ENCODE measurements around the gene CDKN1B.

CDKN1B gene

DNA sequence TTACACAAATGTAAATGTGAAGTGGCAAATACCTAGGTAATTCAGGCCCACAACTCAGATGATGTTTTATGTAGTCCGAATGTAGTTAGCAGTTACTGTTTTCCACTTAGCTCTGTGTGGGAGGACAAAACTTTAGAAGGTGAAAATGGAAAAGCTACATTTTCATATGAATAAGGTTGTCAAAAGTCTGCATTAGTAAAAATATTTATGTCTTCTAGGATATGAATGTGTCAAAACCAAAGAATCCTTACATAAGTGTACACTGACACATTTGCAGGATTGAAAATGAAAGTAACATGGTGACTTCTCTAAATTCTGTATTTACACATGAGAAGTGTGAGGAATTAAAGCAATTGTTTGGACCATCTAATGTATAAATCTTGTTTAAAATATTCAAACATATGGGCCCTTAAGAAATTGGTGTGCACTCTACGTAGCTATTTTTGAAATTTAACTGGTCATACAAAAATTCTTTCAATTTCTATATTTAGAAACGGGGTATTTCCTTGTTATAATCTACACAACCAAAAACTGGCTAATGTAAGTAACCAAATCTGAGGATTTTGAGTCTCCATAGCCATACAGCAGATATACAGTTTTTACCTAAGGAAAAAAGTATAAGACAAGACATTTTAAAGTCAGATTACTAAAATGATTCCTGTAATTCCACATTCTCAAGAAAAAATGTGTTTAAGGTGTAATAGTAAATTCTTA, 5.4 kb downstream of the CDKN1B start:
- TF ChIP-seq POLR2AphosphoS5 (IDR thresholded peaks at IDR 0.05; ENCODE audit: low read depth), result no peak
- TF ChIP-seq, protein P1, sequence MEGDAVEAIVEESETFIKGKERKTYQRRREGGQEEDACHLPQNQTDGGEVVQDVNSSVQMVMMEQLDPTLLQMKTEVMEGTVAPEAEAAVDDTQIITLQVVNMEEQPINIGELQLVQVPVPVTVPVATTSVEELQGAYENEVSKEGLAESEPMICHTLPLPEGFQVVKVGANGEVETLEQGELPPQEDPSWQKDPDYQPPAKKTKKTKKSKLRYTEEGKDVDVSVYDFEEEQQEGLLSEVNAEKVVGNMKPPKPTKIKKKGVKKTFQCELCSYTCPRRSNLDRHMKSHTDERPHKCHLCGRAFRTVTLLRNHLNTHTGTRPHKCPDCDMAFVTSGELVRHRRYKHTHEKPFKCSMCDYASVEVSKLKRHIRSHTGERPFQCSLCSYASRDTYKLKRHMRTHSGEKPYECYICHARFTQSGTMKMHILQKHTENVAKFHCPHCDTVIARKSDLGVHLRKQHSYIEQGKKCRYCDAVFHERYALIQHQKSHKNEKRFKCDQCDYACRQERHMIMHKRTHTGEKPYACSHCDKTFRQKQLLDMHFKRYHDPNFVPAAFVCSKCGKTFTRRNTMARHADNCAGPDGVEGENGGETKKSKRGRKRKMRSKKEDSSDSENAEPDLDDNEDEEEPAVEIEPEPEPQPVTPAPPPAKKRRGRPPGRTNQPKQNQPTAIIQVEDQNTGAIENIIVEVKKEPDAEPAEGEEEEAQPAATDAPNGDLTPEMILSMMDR (IDR thresholded peaks at IDR 0.05; ENCODE audit: insufficient read depth, low read length), result no peak
- no peak for TF ChIP-seq GABPA (IDR thresholded peaks at IDR 0.05; ENCODE audit: low read depth)
- TF ChIP-seq, protein P2, sequence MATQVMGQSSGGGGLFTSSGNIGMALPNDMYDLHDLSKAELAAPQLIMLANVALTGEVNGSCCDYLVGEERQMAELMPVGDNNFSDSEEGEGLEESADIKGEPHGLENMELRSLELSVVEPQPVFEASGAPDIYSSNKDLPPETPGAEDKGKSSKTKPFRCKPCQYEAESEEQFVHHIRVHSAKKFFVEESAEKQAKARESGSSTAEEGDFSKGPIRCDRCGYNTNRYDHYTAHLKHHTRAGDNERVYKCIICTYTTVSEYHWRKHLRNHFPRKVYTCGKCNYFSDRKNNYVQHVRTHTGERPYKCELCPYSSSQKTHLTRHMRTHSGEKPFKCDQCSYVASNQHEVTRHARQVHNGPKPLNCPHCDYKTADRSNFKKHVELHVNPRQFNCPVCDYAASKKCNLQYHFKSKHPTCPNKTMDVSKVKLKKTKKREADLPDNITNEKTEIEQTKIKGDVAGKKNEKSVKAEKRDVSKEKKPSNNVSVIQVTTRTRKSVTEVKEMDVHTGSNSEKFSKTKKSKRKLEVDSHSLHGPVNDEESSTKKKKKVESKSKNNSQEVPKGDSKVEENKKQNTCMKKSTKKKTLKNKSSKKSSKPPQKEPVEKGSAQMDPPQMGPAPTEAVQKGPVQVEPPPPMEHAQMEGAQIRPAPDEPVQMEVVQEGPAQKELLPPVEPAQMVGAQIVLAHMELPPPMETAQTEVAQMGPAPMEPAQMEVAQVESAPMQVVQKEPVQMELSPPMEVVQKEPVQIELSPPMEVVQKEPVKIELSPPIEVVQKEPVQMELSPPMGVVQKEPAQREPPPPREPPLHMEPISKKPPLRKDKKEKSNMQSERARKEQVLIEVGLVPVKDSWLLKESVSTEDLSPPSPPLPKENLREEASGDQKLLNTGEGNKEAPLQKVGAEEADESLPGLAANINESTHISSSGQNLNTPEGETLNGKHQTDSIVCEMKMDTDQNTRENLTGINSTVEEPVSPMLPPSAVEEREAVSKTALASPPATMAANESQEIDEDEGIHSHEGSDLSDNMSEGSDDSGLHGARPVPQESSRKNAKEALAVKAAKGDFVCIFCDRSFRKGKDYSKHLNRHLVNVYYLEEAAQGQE (IDR thresholded peaks at IDR 0.05; ENCODE audit: insufficient replicate concordance, low read depth), result no peak
- TF ChIP-seq SPI1 (IDR thresholded peaks at IDR 0.05; ENCODE audit: borderline replicate concordance, low read depth), result peak; percentile 32; the same call in 1 of the 2 replicates
- no peaks in the 10 kb centered on the region for H3K27me3 ChIP-seq (ENCODE audit: insufficient read depth, poor library complexity, severe bottlenecking)
- peak overlapping the region; percentile 98 for H3K27ac ChIP-seq (replicated peaks)
- peak overlapping the region; percentile 52; the same call in 1 of the 2 replicates for H3K4me3 ChIP-seq (replicated peaks; ENCODE audit: insufficient read depth, low read length)
- no peak for DNase-seq (ENCODE audit: low read depth in 1 of 2, low spot score in 1 of 2)

DNA sequence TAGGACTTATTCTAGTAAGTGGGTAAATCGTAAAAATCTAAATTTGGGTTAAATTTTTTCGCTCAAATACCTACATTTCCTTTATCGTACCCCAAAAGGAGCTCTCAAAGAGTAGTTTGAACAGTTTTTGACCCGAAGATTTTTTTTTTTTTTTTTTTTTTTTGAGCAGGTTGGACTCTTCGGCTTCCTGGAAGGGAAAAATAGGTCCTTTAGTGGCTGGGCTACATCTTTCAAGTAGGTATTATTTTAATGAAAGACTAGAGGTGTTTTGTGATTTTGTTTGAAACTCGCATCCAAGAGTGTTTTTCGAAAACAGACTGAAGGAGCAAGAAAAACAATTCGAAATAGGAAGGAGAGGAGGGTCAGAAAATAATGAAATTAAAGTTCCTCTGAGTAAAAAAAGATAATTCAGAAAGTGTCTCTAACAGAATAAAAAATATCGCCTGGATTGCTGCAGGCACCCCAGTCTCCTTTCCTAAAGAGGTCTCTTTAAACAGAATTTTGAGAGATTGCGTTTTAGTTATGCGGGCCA, 6.0 kb downstream of the CDKN1B start:
- TF ChIP-seq GABPA (IDR thresholded peaks at IDR 0.05; ENCODE audit: low read depth), result no peak
- TF ChIP-seq SPI1 (IDR thresholded peaks at IDR 0.05; ENCODE audit: borderline replicate concordance, low read depth), result no peak
- TF ChIP-seq, protein P1 (IDR thresholded peaks at IDR 0.05; ENCODE audit: insufficient read depth, low read length), result no peak
- TF ChIP-seq, protein P2 (IDR thresholded peaks at IDR 0.05; ENCODE audit: insufficient replicate concordance, low read depth), result no peak
- no peak; the same call in 1 of the 2 replicates for TF ChIP-seq POLR2AphosphoS5 (IDR thresholded peaks at IDR 0.05; ENCODE audit: low read depth)
- no peak for DNase-seq (ENCODE audit: low read depth in 1 of 2, low spot score in 1 of 2)
- Histone ChIP-seq H3K4me3 (replicated peaks; ENCODE audit: insufficient read depth, low read length) (peak overlapping the region; percentile 52), H3K27me3 (ENCODE audit: insufficient read depth, poor library complexity, severe bottlenecking) (no peaks in the 10 kb centered on the region), H3K27ac (replicated peaks) (peak overlapping the region; percentile 98)

DNA sequence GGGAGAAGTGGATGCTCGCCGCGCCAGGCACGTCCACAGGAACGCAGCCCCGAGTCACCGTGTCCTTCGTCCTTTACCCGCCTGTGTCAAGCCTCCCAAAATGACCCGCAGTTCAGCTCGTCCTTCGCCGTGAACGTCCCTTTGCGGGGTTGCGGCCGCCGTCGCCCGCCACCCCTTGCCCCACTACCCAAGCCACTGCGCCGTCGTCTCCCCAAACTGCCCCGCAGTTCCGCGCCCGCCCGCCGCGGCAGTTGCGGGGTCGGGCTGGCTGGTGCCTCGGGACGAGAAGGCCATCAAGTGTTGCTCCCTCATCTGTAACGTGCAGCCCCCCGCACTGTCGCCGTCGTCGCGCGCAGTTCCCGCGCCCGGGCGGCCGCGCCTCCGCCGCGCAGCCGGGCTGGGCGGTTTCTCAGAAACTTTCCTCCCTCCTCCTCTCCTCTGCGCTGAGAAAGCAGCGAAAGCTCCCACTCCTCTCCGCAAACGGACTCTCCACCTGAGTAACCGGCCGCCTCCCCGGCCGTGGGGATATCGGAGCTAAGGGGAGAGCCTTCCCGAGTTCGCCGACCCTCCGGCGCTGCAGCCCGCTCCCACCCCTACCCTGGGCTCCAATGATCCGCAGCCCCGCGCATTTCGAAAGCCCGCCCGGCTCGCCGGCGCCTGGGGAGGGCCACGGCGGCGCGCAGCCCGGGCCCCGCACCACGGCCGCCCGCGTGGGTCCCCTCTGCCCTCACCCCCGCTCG, 6.7 kb downstream of the CDKN1B start:
- DNase-seq (ENCODE audit: low read depth in 1 of 2, low spot score in 1 of 2), result peak in 1 of 2 experiments; percentile 30
- peak overlapping the region; percentile 52 for H3K4me3 ChIP-seq (replicated peaks; ENCODE audit: insufficient read depth, low read length)
- no peaks in the 10 kb centered on the region for H3K27me3 ChIP-seq (ENCODE audit: insufficient read depth, poor library complexity, severe bottlenecking)

More for the DNA sequence above, 6.7 kb downstream of the CDKN1B start:
- H3K27ac ChIP-seq (replicated peaks), result peak overlapping the region; percentile 98
- TF ChIP-seq GABPA (IDR thresholded peaks at IDR 0.05; ENCODE audit: low read depth), result no peak
- TF ChIP-seq POLR2AphosphoS5 (IDR thresholded peaks at IDR 0.05; ENCODE audit: low read depth), result no peak; the same call in 1 of the 2 replicates
- TF ChIP-seq, protein P1 (IDR thresholded peaks at IDR 0.05; ENCODE audit: insufficient read depth, low read length), result no peak
- TF ChIP-seq SPI1 (IDR thresholded peaks at IDR 0.05; ENCODE audit: borderline replicate concordance, low read depth), result no peak
- TF ChIP-seq, protein P2 (IDR thresholded peaks at IDR 0.05; ENCODE audit: insufficient replicate concordance, low read depth), result no peak
